Neural cell (in vitro differentiated cells): ENCODE measurements around the gene ARHGEF26. TPM values are rescaled to one million over a fixed set of nuclear protein-coding genes. Genes with fewer than 3 reads are reported as not detected.

Experiments
- H2AFZ ChIP-seq: fragments of 200-600, 300-800 bp; sonication (generic), shearing (Covaris generic); 2 replicates; pipeline ENCODE4 v1.6.0; 2014; ENCODE audit warnings: low read depth, mild to moderate bottlenecking, antibody characterized with exemption, low read length, moderate library complexity
- H3F3A ChIP-seq: fragments of 200-600 bp; shearing (Covaris generic); 2 replicates; pipeline ENCODE4 v1.6.1; 2016; ENCODE audit warnings: mild to moderate bottlenecking, moderate library complexity, mixed read lengths, antibody characterized with exemption, low read length; ENCODE audit not compliant: insufficient read depth, poor library complexity, severe bottlenecking
- H3K27ac ChIP-seq: fragments of 200-600, 300-800 bp; sonication (generic), shearing (Covaris generic); 2 replicates; pipeline ENCODE4 v1.5.1; 2014; ENCODE audit warnings: mild to moderate bottlenecking, low read length, moderate library complexity
- H3K27me3 ChIP-seq: fragments of 300-800, 200-600 bp; sonication (generic), shearing (Covaris generic); 2 replicates; pipeline ENCODE4 v1.6.0; 2014; ENCODE audit warnings: mild to moderate bottlenecking, low read depth, low read length, moderate library complexity; ENCODE audit not compliant: insufficient read depth
- H3K36me3 ChIP-seq: fragments of 300-800, 200-600 bp; sonication (generic), shearing (Covaris generic); 2 replicates; pipeline ENCODE4 v1.5.1; 2014; ENCODE audit warnings: mild to moderate bottlenecking, antibody characterized with exemption, low read length, moderate library complexity; ENCODE audit not compliant: insufficient read depth
- H3K4me2 ChIP-seq: fragments of 300-800, 200-600 bp; sonication (generic), shearing (Covaris generic); 2 replicates; pipeline ENCODE4 v1.6.0; 2014; ENCODE audit warnings: mild to moderate bottlenecking, low read length
- H3K4me3 ChIP-seq: fragments of 300-800, 200-600 bp; sonication (generic), shearing (Covaris generic); 2 replicates; pipeline ENCODE4 v1.5.1; 2014; ENCODE audit warnings: mild to moderate bottlenecking, low read length, moderate library complexity
- H3K79me2 ChIP-seq: fragments of 200-600 bp; shearing (Covaris generic); replicated peaks from 2 replicates; pipeline ENCODE4 v1.6.0; 2014; ENCODE audit warnings: mild to moderate bottlenecking, low read length, moderate library complexity; ENCODE audit not compliant: insufficient read depth
- H3K9ac ChIP-seq: fragments of 300-800, 200-600 bp; sonication (generic), shearing (Covaris generic); 2 replicates; pipeline ENCODE4 v1.6.1; 2016; ENCODE audit warnings: mild to moderate bottlenecking, low read length, mixed read lengths
- H3K9me2 ChIP-seq: fragments of 200-600 bp; shearing (Covaris generic); 2 replicates; pipeline ENCODE4 v1.6.1; 2016; ENCODE audit warnings: mild to moderate bottlenecking, low read length, mixed read lengths; ENCODE audit not compliant: insufficient read depth
- H3K9me3 ChIP-seq: fragments of 200-600, 300-800 bp; sonication (generic), shearing (Covaris generic); 2 replicates; pipeline ENCODE4 v1.6.1; 2016; ENCODE audit warnings: mild to moderate bottlenecking, mixed run types, low read length, moderate library complexity, mixed read lengths
- H4K20me1 ChIP-seq: fragments of 200-600 bp; shearing (Covaris generic); 2 replicates; pipeline ENCODE4 v1.6.1; 2016; ENCODE audit warnings: mild to moderate bottlenecking, mixed run types; ENCODE audit not compliant: insufficient read depth
- EP300 ChIP-seq: fragments of 450-650 bp; conservative IDR thresholded peaks from 2 replicates; pipeline ENCODE4 v1.6.1; 2014; ENCODE audit warnings: antibody characterized with exemption, mild to moderate bottlenecking, moderate library complexity; ENCODE audit not compliant: poor library complexity, severe bottlenecking
- EZH2 ChIP-seq: fragments of 200-600, 300-800 bp; shearing (Covaris generic), sonication (generic); IDR thresholded peaks from 2 replicates; pipeline ENCODE4 v1.6.1; 2014; ENCODE audit warnings: antibody characterized with exemption, low read length, borderline replicate concordance, mild to moderate bottlenecking; ENCODE audit not compliant: insufficient read depth, poor library complexity, severe bottlenecking
- MXI1 ChIP-seq: fragments of 450-650 bp; conservative IDR thresholded peaks from 2 replicates; pipeline ENCODE4 v1.6.1; 2014; ENCODE audit warnings: antibody characterized with exemption, mild to moderate bottlenecking; ENCODE audit not compliant: poor library complexity, severe bottlenecking
- POLR2AphosphoS5 ChIP-seq: IDR thresholded peaks from 2 replicates; pipeline ENCODE4 v1.6.1; 2012
- RAD21 ChIP-seq: fragments of 450-650 bp; conservative IDR thresholded peaks from 2 replicates; pipeline ENCODE4 v1.6.1; 2014; ENCODE audit warnings: antibody characterized with exemption, mild to moderate bottlenecking, moderate library complexity
- SMC3 ChIP-seq: fragments of 450-650 bp; conservative IDR thresholded peaks from 2 replicates; pipeline ENCODE4 v1.6.1; 2014; ENCODE audit warnings: antibody characterized with exemption, mild to moderate bottlenecking, moderate library complexity; ENCODE audit not compliant: poor library complexity
- TAF1 ChIP-seq: IDR thresholded peaks from 2 replicates; pipeline ENCODE4 v1.6.1; 2012; ENCODE audit warnings: low read depth
- polyA plus RNA-seq: library from polyadenylated mRNA; depleted of rRNA; stranded (reverse); fragments of >200 nt; gene quantifications from 2 replicates; pipeline ENCODE4 v1.2.3, GENCODE V29; 2014
- TF ChIP-seq, protein P1 (sequence below): fragments of 450-650 bp; IDR thresholded peaks from 2 replicates; pipeline ENCODE4 v1.5.1; 2014; ENCODE audit warnings: antibody characterized with exemption, mild to moderate bottlenecking, moderate library complexity; ENCODE audit not compliant: poor library complexity, severe bottlenecking
- TF ChIP-seq, protein P2 (sequence below): IDR thresholded peaks from 2 replicates; pipeline ENCODE4 v1.6.1; 2012; ENCODE audit warnings: borderline replicate concordance

ARHGEF26 gene
- polyA plus RNA-seq, 1 donor from 2014 or later: 5.7 TPM

DNA sequence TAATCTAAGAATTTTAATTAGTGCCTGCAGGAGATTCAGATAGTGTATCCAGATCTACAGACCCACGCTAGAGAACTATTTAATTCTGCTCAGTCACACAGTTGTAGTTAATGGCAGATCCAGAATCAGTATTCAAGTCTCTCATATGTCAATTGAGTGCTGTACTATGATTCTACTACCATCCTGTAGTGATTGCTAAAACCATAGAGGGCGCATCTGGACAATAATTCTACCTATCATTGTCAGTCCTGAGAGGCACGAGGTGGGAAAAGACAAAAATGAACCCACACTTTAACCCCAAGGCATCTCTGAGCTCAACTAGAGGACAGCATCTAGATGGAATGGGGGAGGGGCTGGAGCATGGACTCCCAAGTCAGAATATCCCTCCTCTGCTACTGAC lies 180.4 kb downstream of the ARHGEF26 start:
- Histone ChIP-seq H2AFZ (no peak overlapping the region), H3K4me2 (no peak overlapping the region), H3K79me2 (no peaks in the 10 kb centered on the region), H3K27ac (no peak overlapping the region), H3K9ac (no peak overlapping the region), H3K9me3 (no peaks in the 10 kb centered on the region), H3K27me3 (no peaks in the 10 kb centered on the region), H3F3A (no peaks in the 10 kb centered on the region), H3K9me2 (no peaks in the 10 kb centered on the region), H3K36me3 (peaks cover 46% of the 10 kb centered on the region), H4K20me1 (no peaks in the 10 kb centered on the region), H3K4me3 (no peak overlapping the region)
- TF ChIP-seq POLR2AphosphoS5 (no peak), EZH2 (no peak), TAF1 (no peak), MXI1 (no peak), EP300 (no peak), SMC3 (no peak), RAD21 (no peak)
- TF ChIP-seq, protein P1, sequence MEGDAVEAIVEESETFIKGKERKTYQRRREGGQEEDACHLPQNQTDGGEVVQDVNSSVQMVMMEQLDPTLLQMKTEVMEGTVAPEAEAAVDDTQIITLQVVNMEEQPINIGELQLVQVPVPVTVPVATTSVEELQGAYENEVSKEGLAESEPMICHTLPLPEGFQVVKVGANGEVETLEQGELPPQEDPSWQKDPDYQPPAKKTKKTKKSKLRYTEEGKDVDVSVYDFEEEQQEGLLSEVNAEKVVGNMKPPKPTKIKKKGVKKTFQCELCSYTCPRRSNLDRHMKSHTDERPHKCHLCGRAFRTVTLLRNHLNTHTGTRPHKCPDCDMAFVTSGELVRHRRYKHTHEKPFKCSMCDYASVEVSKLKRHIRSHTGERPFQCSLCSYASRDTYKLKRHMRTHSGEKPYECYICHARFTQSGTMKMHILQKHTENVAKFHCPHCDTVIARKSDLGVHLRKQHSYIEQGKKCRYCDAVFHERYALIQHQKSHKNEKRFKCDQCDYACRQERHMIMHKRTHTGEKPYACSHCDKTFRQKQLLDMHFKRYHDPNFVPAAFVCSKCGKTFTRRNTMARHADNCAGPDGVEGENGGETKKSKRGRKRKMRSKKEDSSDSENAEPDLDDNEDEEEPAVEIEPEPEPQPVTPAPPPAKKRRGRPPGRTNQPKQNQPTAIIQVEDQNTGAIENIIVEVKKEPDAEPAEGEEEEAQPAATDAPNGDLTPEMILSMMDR: no peak
- TF ChIP-seq, protein P2, sequence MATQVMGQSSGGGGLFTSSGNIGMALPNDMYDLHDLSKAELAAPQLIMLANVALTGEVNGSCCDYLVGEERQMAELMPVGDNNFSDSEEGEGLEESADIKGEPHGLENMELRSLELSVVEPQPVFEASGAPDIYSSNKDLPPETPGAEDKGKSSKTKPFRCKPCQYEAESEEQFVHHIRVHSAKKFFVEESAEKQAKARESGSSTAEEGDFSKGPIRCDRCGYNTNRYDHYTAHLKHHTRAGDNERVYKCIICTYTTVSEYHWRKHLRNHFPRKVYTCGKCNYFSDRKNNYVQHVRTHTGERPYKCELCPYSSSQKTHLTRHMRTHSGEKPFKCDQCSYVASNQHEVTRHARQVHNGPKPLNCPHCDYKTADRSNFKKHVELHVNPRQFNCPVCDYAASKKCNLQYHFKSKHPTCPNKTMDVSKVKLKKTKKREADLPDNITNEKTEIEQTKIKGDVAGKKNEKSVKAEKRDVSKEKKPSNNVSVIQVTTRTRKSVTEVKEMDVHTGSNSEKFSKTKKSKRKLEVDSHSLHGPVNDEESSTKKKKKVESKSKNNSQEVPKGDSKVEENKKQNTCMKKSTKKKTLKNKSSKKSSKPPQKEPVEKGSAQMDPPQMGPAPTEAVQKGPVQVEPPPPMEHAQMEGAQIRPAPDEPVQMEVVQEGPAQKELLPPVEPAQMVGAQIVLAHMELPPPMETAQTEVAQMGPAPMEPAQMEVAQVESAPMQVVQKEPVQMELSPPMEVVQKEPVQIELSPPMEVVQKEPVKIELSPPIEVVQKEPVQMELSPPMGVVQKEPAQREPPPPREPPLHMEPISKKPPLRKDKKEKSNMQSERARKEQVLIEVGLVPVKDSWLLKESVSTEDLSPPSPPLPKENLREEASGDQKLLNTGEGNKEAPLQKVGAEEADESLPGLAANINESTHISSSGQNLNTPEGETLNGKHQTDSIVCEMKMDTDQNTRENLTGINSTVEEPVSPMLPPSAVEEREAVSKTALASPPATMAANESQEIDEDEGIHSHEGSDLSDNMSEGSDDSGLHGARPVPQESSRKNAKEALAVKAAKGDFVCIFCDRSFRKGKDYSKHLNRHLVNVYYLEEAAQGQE: no peak

DNA sequence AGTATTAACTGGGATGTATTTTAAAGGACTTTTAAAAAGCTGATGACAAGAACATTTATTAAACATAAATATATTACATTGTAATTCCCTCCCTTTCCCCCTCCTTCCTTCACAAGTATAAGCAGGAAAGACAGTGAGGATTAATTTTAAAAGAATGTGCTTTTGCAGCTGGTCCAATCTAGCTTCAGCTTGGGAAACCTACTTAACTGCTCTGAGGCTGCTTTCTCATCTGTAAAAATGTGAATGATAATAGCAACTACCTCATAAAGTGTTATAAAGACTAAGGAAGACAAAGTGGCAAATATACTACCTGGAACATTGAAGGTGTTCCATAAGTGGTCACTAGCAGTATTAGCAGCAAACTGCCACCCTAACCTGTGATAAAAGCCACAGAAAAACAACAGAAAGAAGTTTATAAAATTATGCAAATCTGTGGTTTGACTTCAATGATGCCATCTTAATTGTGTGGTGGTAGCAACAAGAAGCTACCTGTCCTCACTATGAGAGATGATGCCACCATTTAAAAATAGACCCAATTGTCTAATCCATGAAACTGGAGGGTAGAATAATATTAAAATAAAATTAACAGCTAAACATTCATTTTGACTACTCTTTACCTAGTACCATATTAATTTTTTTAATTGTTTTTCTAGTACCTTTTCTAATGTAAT lies 183.1 kb downstream of the ARHGEF26 start:
- Histone ChIP-seq H3K9me3 (no peaks in the 10 kb centered on the region), H3K9me2 (no peaks in the 10 kb centered on the region), H3K4me3 (no peak overlapping the region), H3K27ac (no peak overlapping the region), H3F3A (no peaks in the 10 kb centered on the region), H2AFZ (no peak overlapping the region), H3K36me3 (peaks cover 48% of the 10 kb centered on the region), H4K20me1 (no peaks in the 10 kb centered on the region), H3K4me2 (no peak overlapping the region), H3K79me2 (no peaks in the 10 kb centered on the region), H3K27me3 (no peaks in the 10 kb centered on the region), H3K9ac (no peak overlapping the region)
- TF ChIP-seq, protein P1: no peak
- no peak for TF ChIP-seq MXI1
- TF ChIP-seq POLR2AphosphoS5: no peak
- no peak for TF ChIP-seq SMC3
- no peak for TF ChIP-seq EP300
- TF ChIP-seq RAD21: no peak
- no peak for TF ChIP-seq TAF1
- TF ChIP-seq EZH2: no peak
- TF ChIP-seq, protein P2: no peak
